ENCODE results near the gene TRIM22.

TRIM22 gene

DNA sequence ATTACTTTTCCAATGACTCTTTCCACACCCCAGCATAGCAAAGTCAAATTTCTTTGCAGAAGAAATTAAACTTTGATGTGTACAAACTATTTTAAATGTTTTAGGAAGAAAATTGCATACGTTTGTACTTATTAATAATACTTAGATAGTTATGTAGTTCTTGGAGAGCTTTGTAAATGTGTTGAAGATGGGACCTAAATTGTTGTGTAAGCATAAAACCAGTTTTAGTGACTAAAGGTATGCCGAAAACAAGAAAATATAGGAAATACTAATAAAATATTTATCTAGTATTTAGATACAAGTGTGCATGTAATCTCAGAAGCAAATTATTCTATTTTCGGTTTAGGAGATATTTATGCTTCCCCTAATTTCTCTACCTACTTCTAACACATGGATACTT, 60.2 kb downstream of the TRIM22 start:
- no peak for DNase-seq

DNA sequence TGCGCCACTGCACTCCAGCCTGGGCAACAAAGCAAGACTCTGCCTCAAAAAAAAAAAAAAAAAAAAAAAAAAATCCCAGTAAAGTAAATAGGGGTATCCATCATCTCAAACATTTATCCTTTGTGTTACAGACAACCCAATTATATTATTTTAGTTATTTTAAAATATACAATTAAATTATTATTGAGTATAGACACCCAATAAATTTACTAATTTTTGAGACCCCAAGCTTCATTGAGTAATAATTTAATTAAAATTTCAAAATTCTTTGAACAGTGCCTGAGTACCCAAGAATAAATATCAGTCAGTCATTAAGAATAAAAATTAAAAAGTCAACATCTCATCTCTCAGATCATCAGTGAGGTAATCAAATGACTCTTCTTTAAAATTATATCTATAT, 64.4 kb downstream of the TRIM22 start, which contains the start of gene OR52N4:
Gene OR52N4, plus strand, starts transcription at position 301 of the 400 bp plus-strand sequence. CDS start 498 bp downstream, outside the sequence.
- DNase-seq: no peak

Data from effector CD8-positive, alpha-beta T cell (primary cell).